Heart right ventricle (tissue), 16 donors: ENCODE results near the gene TRPM5. TPM values are rescaled to one million over a fixed set of nuclear protein-coding genes. Genes with fewer than 3 reads are reported as not detected.

Experiments
- ATAC-seq, 8 donors: fragments of 200-7000 bp; cut with Tn5 transposase; one replicate each; pipeline ENCODE4 v1.9.1; 2020; ENCODE audit warnings: mild to moderate bottlenecking in 8 of 8, moderate library complexity in 8 of 8, moderate number of reproducible peaks in 1 of 8
- DNase-seq, 2 donors: peaks; one replicate each; pipeline ENCODE4 v3.0.0-alpha.2; 2020
- H3K27ac ChIP-seq, 10 donors: fragments of 200-600 bp; sonication (generic) in 2 of 10; one replicate each; pipeline versions ENCODE4 v1.5.0 to v1.8.0; 2020 to 2022; ENCODE audit warnings: mild to moderate bottlenecking in 3 of 10
- H3K27me3 ChIP-seq, 7 donors: fragments of 200-600 bp; one replicate each; pipeline ENCODE4 v1.8.0; 2021 to 2022; ENCODE audit warnings: mild to moderate bottlenecking in 2 of 7
- H3K36me3 ChIP-seq, 9 donors: fragments of 200-600 bp; sonication (generic) in 1 of 9; one replicate each; pipeline versions ENCODE4 v1.5.0 to v1.8.0; 2020 to 2022; ENCODE audit warnings: mild to moderate bottlenecking in 2 of 9
- H3K4me1 ChIP-seq, 9 donors: fragments of 200-600 bp; sonication (generic) in 1 of 9; one replicate each; pipeline versions ENCODE4 v1.5.0 to v1.8.0; 2020 to 2022; ENCODE audit warnings: mild to moderate bottlenecking in 4 of 9
- H3K4me3 ChIP-seq, 10 donors: fragments of 200-600 bp; sonication (generic) in 2 of 10; one replicate each; pipeline versions ENCODE4 v1.5.0 to v1.8.0; 2020 to 2022; ENCODE audit warnings: mild to moderate bottlenecking in 7 of 10, moderate library complexity in 2 of 10
- H3K9me3 ChIP-seq, 11 donors: fragments of 200-600 bp in 10 of 11; sonication (generic) in 2 of 11; one replicate each; pipeline versions ENCODE4 v1.5.0 to v1.8.0; 2013 to 2022; ENCODE audit warnings: mild to moderate bottlenecking in 2 of 11, control low read depth in 1 of 11, moderate library complexity in 1 of 11
- WGBS, 2 donors: extraction: QIAGEN DNeasy Blood & Tissue Kit; methylation state at CpG; one replicate each; pipeline ENCODE4 v1.1.7; 2013; ENCODE audit warnings: inconsistent platforms in 1 of 2; 5-methylcytosine and 5-hydroxymethylcytosine counted together
- intact Hi-C, 10 donors: fragments of 100-400 bp; cut with DNase I; formaldehyde crosslinking; loops; one replicate each; pipeline versions ENCODE4 v1.11.1 to v1.14.2; 2022
- polyA plus RNA-seq, 2 donors: library from polyadenylated mRNA; stranded (reverse); fragments of 200-250 nt; gene quantifications; one replicate each; pipeline ENCODE4 v1.2.3, GENCODE V29; 2013
- total RNA-seq, 10 donors: library from RNA; stranded (reverse); fragmentation: NEBNext Ultra II Directional in 3 of 10; extraction: Animal tissue kit (Norgen Biotek cat#: 25700) in 3 of 10; gene quantifications; one replicate each; pipeline versions ENCODE4 v1.2.1 to v1.2.4, GENCODE V29; 2021 to 2023
- TF ChIP-seq, protein P1 (sequence below), 9 donors: fragments of 200-600 bp; sonication (generic) in 2 of 9; IDR thresholded peaks; one replicate each; pipeline versions ENCODE4 v1.5.0 to v1.8.0; 2021 to 2022; ENCODE audit warnings: antibody characterized with exemption in 9 of 9, mild to moderate bottlenecking in 5 of 9, moderate library complexity in 1 of 9
- donor health status: Arrhythmogenic right ventricular cardiomyopathy.
- donor health status: ischemic (EF 13 %, LVEDD 7.1; RV severe dilation, severe dysfunction).
- donor health status: healthy with polysubstance abuse.
- donor health status: DM: no; HTN: yes; CAD: no.
- donor health status: DM: no; HTN: no; CAD: no.
- donor health status: ischemic (EF 25% LVEDD 6.9; RV normal size, moderate dysfunction).
- donor health status: ischemic (EF 25% LVEDD 5.7; RV mildly dilated, moderate dysfunction).
- donor health status: healthy.
- donor health status: DM: yes; HTN: yes; CAD: no.
- donor health status: Ischemic cardiomyopathy.
- donor health status: ischemic (EF 35%, LVEDD 5.7; RV mildly dilated, moderate dysfunction).
- donor health status: nonischemic (EF 11% LVEDD 7.7; RV severe dilation, severe dysfunction).
- donor health status: DM: yes; HTN: yes; CAD: no.
- donor health status: PGD.
- donor health status: ischemic (EF 29% LVEDD 5.4; RV normal size, mild dysfunction).
- donor health status: nonischemic (EF 23%, LVEDD 6.1; RV moderate dilation, normal function).

TRPM5 gene
- total and polyA plus RNA-seq, 12 donors: not detected

- WGBS, 2 donors: 18 to 19% methylated on average over 14 of the region's 14 CpGs
- no peak for DNase-seq
- TF ChIP-seq, protein P1, sequence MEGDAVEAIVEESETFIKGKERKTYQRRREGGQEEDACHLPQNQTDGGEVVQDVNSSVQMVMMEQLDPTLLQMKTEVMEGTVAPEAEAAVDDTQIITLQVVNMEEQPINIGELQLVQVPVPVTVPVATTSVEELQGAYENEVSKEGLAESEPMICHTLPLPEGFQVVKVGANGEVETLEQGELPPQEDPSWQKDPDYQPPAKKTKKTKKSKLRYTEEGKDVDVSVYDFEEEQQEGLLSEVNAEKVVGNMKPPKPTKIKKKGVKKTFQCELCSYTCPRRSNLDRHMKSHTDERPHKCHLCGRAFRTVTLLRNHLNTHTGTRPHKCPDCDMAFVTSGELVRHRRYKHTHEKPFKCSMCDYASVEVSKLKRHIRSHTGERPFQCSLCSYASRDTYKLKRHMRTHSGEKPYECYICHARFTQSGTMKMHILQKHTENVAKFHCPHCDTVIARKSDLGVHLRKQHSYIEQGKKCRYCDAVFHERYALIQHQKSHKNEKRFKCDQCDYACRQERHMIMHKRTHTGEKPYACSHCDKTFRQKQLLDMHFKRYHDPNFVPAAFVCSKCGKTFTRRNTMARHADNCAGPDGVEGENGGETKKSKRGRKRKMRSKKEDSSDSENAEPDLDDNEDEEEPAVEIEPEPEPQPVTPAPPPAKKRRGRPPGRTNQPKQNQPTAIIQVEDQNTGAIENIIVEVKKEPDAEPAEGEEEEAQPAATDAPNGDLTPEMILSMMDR (IDR thresholded peaks at IDR 0.05): no peak
Measured at GRCh38 chr11:2483426-2483825, 39.1 kb upstream of the TRPM5 start.

GRCh38 chr11:2482745-2483144 is 38.4 kb upstream of the TRPM5 start:
- TF ChIP-seq, protein P1 (IDR thresholded peaks at IDR 0.05): no peak
- H3K36me3 ChIP-seq: no peaks in the 10 kb centered on the region
- intact Hi-C loops: no loop called here
- peaks cover 0 to 29% (median under 1%) of the 10 kb centered on the region in 11 donors for H3K9me3 ChIP-seq
- no peak overlapping the region for H3K4me3 ChIP-seq
- peaks cover 0 to 40% (median 23%) of the 10 kb centered on the region in 9 donors for H3K4me1 ChIP-seq
- H3K27ac ChIP-seq: peak overlapping the region in 1 of 10 donors; percentile 1
- H3K27me3 ChIP-seq: no peaks in the 10 kb centered on the region
- ATAC-seq (peak in 4 of 8 donors; percentile 11 to 31 (median 26)), DNase-seq (no peak)
- WGBS, 2 donors: 53 to 65% methylated on average over 5 of the region's 5 CpGs

More at GRCh38 chr11:2483426-2483825, 39.1 kb upstream of the TRPM5 start:
- peak overlapping the region in 2 of 10 donors; percentile 1 to 4 for H3K27ac ChIP-seq
- no peak overlapping the region for H3K4me3 ChIP-seq
- ATAC-seq: peak in 6 of 8 donors; percentile 25 to 54 (median 34)
- H3K36me3 ChIP-seq: no peaks in the 10 kb centered on the region
- no peaks in the 10 kb centered on the region for H3K27me3 ChIP-seq
- intact Hi-C loops: no loop called here
- H3K4me1 ChIP-seq: peaks cover 0 to 35% (median 23%) of the 10 kb centered on the region in 9 donors
- peaks cover 0 to 35% (median 7%) of the 10 kb centered on the region in 11 donors for H3K9me3 ChIP-seq

- no peak overlapping the region for H3K27ac ChIP-seq
- no peaks in the 10 kb centered on the region for H3K27me3 ChIP-seq
- peaks cover 0 to 44% (median 25%) of the 10 kb centered on the region in 9 donors for H3K4me1 ChIP-seq
- intact Hi-C loops: no loop called here
- H3K4me3 ChIP-seq: no peak overlapping the region
- H3K9me3 ChIP-seq: peaks cover 0 to 23% (median 0%) of the 10 kb centered on the region in 11 donors
- H3K36me3 ChIP-seq: no peaks in the 10 kb centered on the region
- DNase-seq (no peak), ATAC-seq (peak in 2 of 8 donors; percentile 24 to 67)
- 37% methylated on average over 3 of the region's 3 CpGs for WGBS, 2 donors
- TF ChIP-seq, protein P1 (IDR thresholded peaks at IDR 0.05): no peak
Measured at GRCh38 chr11:2482204-2482603, 37.9 kb upstream of the TRPM5 start.

- H3K27me3 ChIP-seq: no peaks in the 10 kb centered on the region
- no peaks in the 10 kb centered on the region for H3K36me3 ChIP-seq
- H3K4me1 ChIP-seq: peaks cover 0 to 50% (median 30%) of the 10 kb centered on the region in 9 donors
- intact Hi-C loops: no loop called here
- 75 to 82% methylated on average over 14 of the region's 14 CpGs for WGBS, 2 donors
- peaks cover 0 to 18% (median 0%) of the 10 kb centered on the region in 11 donors for H3K9me3 ChIP-seq
- H3K4me3 ChIP-seq: peak overlapping the region in 1 of 10 donors; percentile 4
- TF ChIP-seq, protein P1 (IDR thresholded peaks at IDR 0.05): no peak
- H3K27ac ChIP-seq: peak overlapping the region in 1 of 10 donors; percentile 61
- DNase-seq (no peak), ATAC-seq (peak in 1 of 8 donors; percentile 17)
Measured at GRCh38 chr11:2481253-2481652, 36.9 kb upstream of the TRPM5 start.
